ENCODE data around the gene DNAI1.

GRCh38 chr9:34566972-34567371, 108.4 kb downstream of the DNAI1 start:
- TF ChIP-seq CREB1 (IDR thresholded peaks at IDR 0.05; ENCODE audit: low read depth) (no peak), YY1 (IDR thresholded peaks at IDR 0.05; ENCODE audit: low read depth) (no peak), EP300 (IDR thresholded peaks at IDR 0.05; ENCODE audit: borderline replicate concordance) (no peak)
- TF ChIP-seq, protein P1, sequence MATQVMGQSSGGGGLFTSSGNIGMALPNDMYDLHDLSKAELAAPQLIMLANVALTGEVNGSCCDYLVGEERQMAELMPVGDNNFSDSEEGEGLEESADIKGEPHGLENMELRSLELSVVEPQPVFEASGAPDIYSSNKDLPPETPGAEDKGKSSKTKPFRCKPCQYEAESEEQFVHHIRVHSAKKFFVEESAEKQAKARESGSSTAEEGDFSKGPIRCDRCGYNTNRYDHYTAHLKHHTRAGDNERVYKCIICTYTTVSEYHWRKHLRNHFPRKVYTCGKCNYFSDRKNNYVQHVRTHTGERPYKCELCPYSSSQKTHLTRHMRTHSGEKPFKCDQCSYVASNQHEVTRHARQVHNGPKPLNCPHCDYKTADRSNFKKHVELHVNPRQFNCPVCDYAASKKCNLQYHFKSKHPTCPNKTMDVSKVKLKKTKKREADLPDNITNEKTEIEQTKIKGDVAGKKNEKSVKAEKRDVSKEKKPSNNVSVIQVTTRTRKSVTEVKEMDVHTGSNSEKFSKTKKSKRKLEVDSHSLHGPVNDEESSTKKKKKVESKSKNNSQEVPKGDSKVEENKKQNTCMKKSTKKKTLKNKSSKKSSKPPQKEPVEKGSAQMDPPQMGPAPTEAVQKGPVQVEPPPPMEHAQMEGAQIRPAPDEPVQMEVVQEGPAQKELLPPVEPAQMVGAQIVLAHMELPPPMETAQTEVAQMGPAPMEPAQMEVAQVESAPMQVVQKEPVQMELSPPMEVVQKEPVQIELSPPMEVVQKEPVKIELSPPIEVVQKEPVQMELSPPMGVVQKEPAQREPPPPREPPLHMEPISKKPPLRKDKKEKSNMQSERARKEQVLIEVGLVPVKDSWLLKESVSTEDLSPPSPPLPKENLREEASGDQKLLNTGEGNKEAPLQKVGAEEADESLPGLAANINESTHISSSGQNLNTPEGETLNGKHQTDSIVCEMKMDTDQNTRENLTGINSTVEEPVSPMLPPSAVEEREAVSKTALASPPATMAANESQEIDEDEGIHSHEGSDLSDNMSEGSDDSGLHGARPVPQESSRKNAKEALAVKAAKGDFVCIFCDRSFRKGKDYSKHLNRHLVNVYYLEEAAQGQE (IDR thresholded peaks at IDR 0.05; ENCODE audit: low read depth): no peak
